Stimulated activated CD4-positive, alpha-beta T cell treated with anti-CD3 and anti-CD28 coated beads, Interleukin-2, amount 100 ng/mL, for 24 hours (primary cell): Measurements from ENCODE around the gene DRC7.
"Not testable (repeated sequence)": the region's sequence is repeated elsewhere in the genome, so short reads cannot be mapped to it uniquely, and the experiment has no call there.

Source experiments
- DNase-seq, 2 donors: peaks; one replicate each; pipeline ENCODE4 v3.0.0-alpha.2; 2020

DRC7 gene

DNA sequence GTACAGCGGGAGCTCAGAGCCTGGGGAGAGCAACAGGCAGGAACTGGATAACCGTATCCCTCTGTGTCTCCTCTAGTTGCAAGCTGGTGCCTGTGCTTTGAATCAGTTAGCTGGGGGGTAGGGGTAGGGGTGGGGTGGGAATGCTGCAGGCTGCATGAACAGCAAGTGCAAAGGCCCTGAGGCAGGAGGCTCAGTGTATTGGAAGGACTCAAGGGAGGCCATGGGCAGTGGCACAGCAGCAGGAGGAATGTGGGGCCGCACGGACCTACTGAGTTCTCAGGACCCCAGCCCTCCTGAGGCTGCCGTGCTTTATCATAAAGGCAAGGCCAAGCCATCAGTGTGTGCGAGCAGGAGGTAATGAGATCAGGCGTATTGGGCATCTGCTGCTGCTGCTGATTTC, 44.2 kb downstream of the DRC7 start:
- DNase-seq: no peak

- no peak for DNase-seq
Measured at GRCh38 chr16:57739756-57740422, 45.3 kb downstream of the DRC7 start.

DNA sequence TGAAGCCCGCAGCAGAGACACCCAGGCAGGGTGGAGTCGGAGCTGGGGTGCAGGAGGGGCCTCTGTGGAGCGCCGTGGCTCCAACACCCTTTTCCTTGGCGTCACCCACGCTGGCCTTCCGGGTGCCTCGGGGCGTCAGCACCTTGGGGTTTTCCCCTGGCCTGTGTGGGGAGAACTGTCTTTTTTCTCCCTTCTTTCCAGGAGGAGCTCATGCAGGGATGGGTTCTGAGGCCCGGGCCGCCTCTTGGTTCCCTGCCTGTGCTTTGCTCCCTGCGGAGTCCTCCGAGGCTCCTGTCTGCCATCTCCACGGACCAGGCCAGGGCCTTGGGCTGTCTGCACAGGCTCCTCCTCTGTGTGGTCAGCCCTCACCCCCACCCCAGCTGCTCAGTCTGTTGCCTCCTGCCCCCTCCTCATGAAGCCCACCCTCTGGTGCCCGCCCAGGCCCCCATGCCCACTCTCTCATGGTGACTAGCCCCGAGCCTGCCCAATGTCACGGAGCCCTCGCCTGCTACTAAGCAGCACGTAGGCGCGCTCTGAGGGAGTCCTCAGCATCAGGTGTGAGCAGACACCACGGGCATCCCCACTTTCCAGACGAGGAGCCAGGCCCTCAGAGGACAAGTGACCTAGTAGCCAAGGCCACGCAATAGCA, 45.9 kb downstream of the DRC7 start:
- DNase-seq: no peak

- DNase-seq: no peak
Measured at GRCh38 chr16:57741660-57742191, 47.1 kb downstream of the DRC7 start.

DNA sequence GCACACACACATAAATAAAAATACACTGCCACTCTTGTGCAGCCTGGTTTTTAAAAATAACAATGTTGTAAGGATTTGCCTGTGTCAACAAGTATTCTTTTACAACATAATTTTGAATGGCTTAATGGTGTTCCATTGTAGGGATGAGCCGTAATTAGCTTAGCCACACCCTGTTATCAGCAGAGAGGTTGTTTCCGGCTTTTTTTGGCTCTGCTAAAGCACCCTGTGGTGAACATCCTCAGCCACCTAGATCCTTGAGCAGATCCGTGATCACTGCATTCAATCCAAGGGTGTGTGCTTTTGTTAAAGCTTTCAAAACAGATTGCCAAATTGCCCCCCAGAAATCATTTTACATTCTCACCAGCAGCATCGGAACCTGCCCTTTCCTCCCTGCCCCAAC, 47.9 kb downstream of the DRC7 start:
- no peak for DNase-seq

- no peak for DNase-seq
Measured at GRCh38 chr16:57743458-57743857, 48.9 kb downstream of the DRC7 start.

- no peak for DNase-seq
Measured at GRCh38 chr16:57743886-57744641, 49.5 kb downstream of the DRC7 start.

GRCh38 chr16:57744642-57744903, 50.0 kb downstream of the DRC7 start:
- DNase-seq: no peak

GRCh38 chr16:57745768-57746167, 51.2 kb downstream of the DRC7 start:
- DNase-seq: no peak

GRCh38 chr16:57746316-57746715, 51.7 kb downstream of the DRC7 start:
- DNase-seq: not testable (repeated sequence)

DNA sequence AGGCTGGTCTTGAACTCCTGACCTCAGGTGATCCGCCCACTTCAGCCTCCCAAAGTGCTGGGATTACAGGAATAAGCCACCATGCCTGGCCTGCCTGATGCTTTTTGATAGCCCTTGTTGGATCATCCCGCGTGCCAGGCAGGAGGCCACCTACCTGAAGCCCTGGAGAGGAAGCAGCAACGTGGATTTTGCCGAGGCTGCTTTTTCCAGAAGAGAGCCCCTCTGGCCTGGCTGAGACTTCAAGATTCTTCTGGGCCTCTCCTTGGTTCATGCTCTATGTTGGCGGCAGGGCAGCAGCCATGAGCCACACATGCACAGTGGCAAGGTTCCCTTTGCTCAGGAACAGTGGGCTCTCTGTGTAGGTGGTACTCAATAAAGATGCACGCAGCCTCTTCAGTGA, 52.5 kb downstream of the DRC7 start:
- DNase-seq: no peak

DNA sequence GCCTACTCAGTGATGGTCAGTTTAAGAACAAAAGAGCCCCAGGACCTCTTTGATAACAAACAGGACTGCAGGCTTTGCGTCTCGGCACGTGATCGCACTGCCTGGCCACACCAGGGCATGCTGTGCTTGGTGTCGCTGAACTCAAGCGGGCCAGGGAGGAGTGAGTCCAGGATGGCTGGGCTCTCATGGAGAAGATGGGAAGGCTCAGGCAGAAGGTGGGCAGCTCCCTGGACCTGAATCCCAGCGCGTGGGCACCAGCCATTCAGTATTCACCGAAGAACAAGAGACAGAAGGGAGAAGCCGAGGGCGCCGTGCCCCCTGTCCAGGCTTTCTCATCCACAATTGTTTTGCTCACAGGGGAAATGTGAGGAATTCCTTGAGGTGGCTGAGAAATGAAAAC, 52.9 kb downstream of the DRC7 start:
- DNase-seq: no peak

DNA sequence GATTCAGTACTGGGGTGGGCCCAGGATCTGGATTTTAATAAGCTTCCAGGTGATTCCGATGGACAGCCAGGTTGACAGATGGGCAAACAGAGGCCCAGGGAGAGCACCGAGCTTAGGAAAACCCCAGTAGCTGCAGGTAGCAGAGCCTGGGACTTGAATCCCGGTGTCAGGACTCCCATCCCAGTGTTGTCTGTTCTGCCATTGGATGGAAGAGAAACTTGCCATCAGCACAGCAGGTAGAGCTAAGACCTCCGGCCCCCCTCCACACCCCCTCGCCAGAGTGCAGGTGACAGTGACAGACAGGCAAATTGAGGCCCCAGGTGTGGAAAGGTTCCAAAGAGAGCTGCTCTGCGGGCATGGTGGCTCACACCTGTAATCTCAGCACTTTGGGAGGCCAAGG, 53.4 kb downstream of the DRC7 start:
- DNase-seq: no peak

DNA sequence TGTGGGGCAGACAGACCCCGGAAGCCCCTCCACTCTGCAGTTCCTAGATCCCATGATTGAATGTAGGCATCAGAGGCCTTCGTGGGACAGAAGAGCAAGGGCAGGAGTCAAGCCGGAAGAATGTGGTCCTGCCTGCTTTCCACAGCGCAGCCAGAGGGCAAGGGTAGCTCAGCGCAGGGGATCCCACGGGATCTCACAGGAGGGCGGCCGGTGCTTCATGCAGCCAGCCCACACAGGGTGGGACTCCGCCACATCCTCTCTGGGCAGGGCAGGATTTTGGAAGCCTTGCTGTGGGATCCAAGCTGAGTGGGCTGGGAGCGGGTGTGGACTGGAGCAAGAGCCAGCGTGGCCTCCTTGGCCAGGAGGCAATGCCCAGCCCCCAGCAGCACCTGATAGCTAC, 54.0 kb downstream of the DRC7 start:
- no peak for DNase-seq

GRCh38 chr16:57749101-57749692, 54.6 kb downstream of the DRC7 start:
- DNase-seq: no peak

GRCh38 chr16:57749856-57750452, 55.3 kb downstream of the DRC7 start:
- no peak for DNase-seq

DNA sequence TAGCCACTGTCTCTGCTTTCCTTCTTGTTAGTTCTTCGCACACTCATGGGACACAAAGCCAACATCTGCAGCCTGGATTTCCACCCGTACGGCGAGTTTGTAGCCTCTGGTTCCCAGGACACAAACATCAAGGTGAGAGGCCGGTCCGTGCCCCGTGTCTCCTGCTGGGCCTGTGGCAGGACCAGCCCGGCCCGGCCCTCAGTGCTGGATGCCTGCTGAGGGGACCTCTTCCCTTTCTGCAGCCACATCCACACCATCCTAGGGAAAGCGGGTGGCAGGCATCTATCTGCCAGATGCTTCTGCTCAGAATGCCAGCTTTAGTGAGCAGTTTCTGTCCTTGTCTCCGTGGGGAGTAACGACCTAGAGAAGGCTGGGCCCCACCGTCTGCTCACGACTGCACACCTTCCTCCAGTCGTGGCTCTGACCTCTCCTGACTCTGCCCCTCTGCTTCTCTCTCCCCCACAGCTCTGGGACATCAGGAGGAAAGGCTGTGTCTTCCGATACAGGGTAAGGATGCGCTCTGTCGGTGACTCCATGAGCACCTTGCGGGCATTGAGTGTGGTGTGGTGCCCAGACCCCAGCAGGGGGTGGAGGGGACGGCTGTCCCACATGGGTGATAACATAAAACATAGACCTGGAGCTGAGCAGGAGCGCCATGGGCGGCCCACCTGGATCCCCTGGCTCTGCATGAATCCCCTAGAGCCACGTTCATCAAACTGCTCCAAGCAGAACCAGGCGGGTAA, 56.4 kb downstream of the DRC7 start:
- no peak for DNase-seq

DNA sequence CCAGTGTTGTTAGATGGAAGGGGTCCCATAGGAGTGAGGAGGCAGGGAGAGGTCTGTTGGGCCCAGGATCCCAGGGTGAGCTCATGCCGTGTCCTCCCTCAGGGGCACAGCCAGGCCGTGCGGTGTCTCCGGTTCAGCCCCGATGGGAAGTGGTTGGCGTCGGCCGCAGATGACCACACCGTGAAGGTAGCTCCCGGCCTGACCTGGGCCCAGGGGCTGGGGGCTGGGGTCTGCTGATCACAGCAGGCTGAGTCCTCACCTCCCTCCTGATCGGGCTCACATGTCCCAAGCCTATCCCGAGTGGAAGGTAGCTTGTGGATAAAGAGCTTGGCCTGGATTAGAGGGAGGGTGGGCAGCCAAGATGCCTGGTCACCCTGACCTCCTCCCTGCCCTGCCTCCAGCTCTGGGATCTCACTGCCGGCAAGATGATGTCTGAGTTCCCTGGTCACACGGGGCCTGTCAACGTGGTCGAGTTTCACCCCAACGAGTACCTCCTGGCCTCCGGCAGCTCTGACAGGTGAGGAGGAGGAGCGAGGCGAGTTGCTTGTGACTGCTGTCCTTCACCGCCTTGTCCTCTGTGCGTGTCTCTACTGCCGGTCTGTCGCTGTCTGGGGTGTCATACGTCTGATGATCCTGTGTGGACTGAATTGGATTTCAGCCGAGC, 57.1 kb downstream of the DRC7 start:
- no peak for DNase-seq

GRCh38 chr16:57752203-57752580, 57.6 kb downstream of the DRC7 start:
- DNase-seq: no peak

DNA sequence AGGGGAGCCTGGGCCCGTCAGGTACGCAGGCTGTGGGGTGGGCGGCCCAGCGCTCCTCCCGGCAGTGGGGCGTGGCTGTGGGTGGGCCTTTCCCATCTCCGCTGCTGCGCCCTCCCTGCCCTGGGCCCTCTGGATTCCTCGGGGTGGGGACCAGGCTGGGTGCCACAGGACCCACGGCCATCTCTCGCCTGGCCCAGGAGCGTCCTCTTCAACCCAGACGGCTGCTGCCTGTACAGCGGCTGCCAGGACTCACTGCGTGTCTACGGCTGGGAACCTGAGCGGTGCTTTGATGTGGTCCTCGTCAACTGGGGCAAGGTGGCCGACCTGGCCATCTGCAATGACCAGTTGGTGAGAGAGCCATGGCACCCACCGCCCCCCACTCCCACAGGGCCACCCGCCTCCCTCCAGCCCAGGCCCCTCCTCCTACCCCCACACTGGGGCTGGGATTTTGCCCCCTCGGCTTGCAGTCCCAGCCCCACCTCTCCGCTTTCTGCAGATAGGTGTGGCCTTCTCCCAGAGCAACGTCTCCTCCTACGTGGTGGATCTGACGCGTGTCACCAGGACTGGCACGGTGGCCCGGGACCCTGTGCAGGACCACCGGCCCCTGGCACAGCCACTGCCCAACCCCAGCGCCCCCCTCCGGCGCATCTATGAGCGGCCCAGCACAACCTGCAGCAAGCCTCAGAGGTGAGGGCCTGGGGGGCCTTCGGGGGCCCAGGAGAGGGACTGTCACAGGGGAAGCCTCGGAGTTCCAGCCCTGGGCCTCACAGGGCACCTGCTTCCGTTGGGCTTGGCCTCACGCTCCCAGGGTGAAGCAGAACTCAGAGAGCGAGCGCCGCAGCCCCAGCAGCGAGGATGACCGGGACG, 58.2 kb downstream of the DRC7 start:
- DNase-seq: no peak
